Activated T-helper 1 cell treated with anti-CD3 and anti-CD28 coated beads, Interleukin-12 subunit alpha, Interleukin-12 subunit beta, Interleukin-2, Interleukin-4 antibody, amounts not matched to agents 30 ng/mL and 10 ng/mL and 1 ng/mL, durations not matched to agents 14 hours and 24 hours and 36 hours (primary cell): ENCODE data around the gene SHROOM3. TPM values are rescaled to one million over a fixed set of nuclear protein-coding genes. Genes with fewer than 3 reads are reported as not detected.

ENCODE experiments used
- DNase-seq: peaks from one replicate; pipeline ENCODE4 v3.0.0; 2021; ENCODE audit warnings: low spot score
- H3K27ac Mint-ChIP-seq: one replicate; pipeline ENCODE4 v1.8.0; 2021; ENCODE audit warnings: mild to moderate bottlenecking, mixed read lengths
- H3K27me3 Mint-ChIP-seq: one replicate; pipeline ENCODE4 v1.8.0; 2022; ENCODE audit warnings: mild to moderate bottlenecking, moderate library complexity, mixed read lengths; ENCODE audit not compliant: insufficient read depth
- H3K36me3 Mint-ChIP-seq: one replicate; pipeline ENCODE4 v1.8.0; 2021; ENCODE audit warnings: low read depth, mixed read lengths
- H3K4me1 Mint-ChIP-seq: one replicate; pipeline ENCODE4 v1.8.0; 2021; ENCODE audit warnings: low read depth, mixed read lengths
- H3K4me3 Mint-ChIP-seq: one replicate; pipeline ENCODE4 v1.8.0; 2021; ENCODE audit warnings: mild to moderate bottlenecking, moderate library complexity, mixed read lengths
- H3K9me3 Mint-ChIP-seq: one replicate; pipeline ENCODE4 v1.8.0; 2021; ENCODE audit warnings: mixed read lengths
- intact Hi-C: fragments of 100-400 bp; cut with micrococcal nuclease; formaldehyde crosslinking; loops from one replicate; pipeline ENCODE4 v1.15.1; 2024
- total RNA-seq: library from RNA; stranded (reverse); gene quantifications from 2 replicates; pipeline ENCODE4 v1.2.3, GENCODE V29; 2022

Gene SHROOM3
- total RNA-seq, 1 donor from 2014 or later, result 0.05 TPM

GRCh38 chr4:76558396-76559235 is 123.6 kb downstream of the SHROOM3 start:
- H3K9me3 Mint-ChIP-seq, result no peaks in the 10 kb centered on the region
- H3K36me3 Mint-ChIP-seq, result no peaks in the 10 kb centered on the region
- intact Hi-C loops, result no loop called here
- DNase-seq, result no peak
- H3K4me1 Mint-ChIP-seq, result peaks cover 5% of the 10 kb centered on the region
- no peak overlapping the region for H3K27ac Mint-ChIP-seq
- no peak overlapping the region for H3K4me3 Mint-ChIP-seq
- peaks cover 4% of the 10 kb centered on the region for H3K27me3 Mint-ChIP-seq

- H3K36me3 Mint-ChIP-seq, result no peaks in the 10 kb centered on the region
- intact Hi-C loops, result no loop called here
- no peaks in the 10 kb centered on the region for H3K9me3 Mint-ChIP-seq
- peaks cover 12% of the 10 kb centered on the region for H3K4me1 Mint-ChIP-seq
- H3K4me3 Mint-ChIP-seq, result no peak overlapping the region
- no peak for DNase-seq
- H3K27ac Mint-ChIP-seq, result no peak overlapping the region
- peaks cover 4% of the 10 kb centered on the region for H3K27me3 Mint-ChIP-seq
Observed at GRCh38 chr4:76559236-76560071, 124.4 kb downstream of the SHROOM3 start.

GRCh38 chr4:76562161-76562560 is 127.1 kb downstream of the SHROOM3 start:
- peaks cover 12% of the 10 kb centered on the region for H3K4me1 Mint-ChIP-seq
- H3K9me3 Mint-ChIP-seq, result no peaks in the 10 kb centered on the region
- no peak overlapping the region for H3K4me3 Mint-ChIP-seq
- intact Hi-C loops, result loop anchor here (2.0 kb wide), 1 partner anchor 17 kb away; no protein-coding TSS in a partner anchor
- H3K36me3 Mint-ChIP-seq, result no peaks in the 10 kb centered on the region
- no peak for DNase-seq
- no peak overlapping the region for H3K27ac Mint-ChIP-seq
- peaks cover 7% of the 10 kb centered on the region for H3K27me3 Mint-ChIP-seq

GRCh38 chr4:76562836-76563453 is 127.9 kb downstream of the SHROOM3 start:
- no peaks in the 10 kb centered on the region for H3K9me3 Mint-ChIP-seq
- H3K4me3 Mint-ChIP-seq, result no peak overlapping the region
- H3K27me3 Mint-ChIP-seq, result peaks cover 5% of the 10 kb centered on the region
- peaks cover 12% of the 10 kb centered on the region for H3K4me1 Mint-ChIP-seq
- no peak overlapping the region for H3K27ac Mint-ChIP-seq
- no peak for DNase-seq
- intact Hi-C loops, result loop anchor here (2.0 kb wide), 1 partner anchor 18 kb away; no protein-coding TSS in a partner anchor
- no peaks in the 10 kb centered on the region for H3K36me3 Mint-ChIP-seq

- intact Hi-C loops, result loop anchor here (2.0 kb wide), 1 partner anchor 19 kb away; no protein-coding TSS in a partner anchor
- no peaks in the 10 kb centered on the region for H3K36me3 Mint-ChIP-seq
- H3K27ac Mint-ChIP-seq, result no peak overlapping the region
- H3K27me3 Mint-ChIP-seq, result peaks cover 5% of the 10 kb centered on the region
- no peaks in the 10 kb centered on the region for H3K9me3 Mint-ChIP-seq
- no peak overlapping the region for H3K4me3 Mint-ChIP-seq
- H3K4me1 Mint-ChIP-seq, result peaks cover 12% of the 10 kb centered on the region
- DNase-seq, result no peak
Observed at GRCh38 chr4:76563454-76564122, 128.6 kb downstream of the SHROOM3 start.

- no peaks in the 10 kb centered on the region for H3K9me3 Mint-ChIP-seq
- H3K27me3 Mint-ChIP-seq, result peaks cover 5% of the 10 kb centered on the region
- H3K27ac Mint-ChIP-seq, result no peak overlapping the region
- no peak overlapping the region for H3K4me3 Mint-ChIP-seq
- peaks cover 12% of the 10 kb centered on the region for H3K4me1 Mint-ChIP-seq
- intact Hi-C loops, result no loop called here
- DNase-seq, result no peak
- H3K36me3 Mint-ChIP-seq, result no peaks in the 10 kb centered on the region
Observed at GRCh38 chr4:76564123-76564915, 129.3 kb downstream of the SHROOM3 start.

- no peaks in the 10 kb centered on the region for H3K9me3 Mint-ChIP-seq
Observed at GRCh38 chr4:76568262-76568661, 133.2 kb downstream of the SHROOM3 start.

GRCh38 chr4:76569225-76569624 is 134.2 kb downstream of the SHROOM3 start:
- no peak overlapping the region for H3K27ac Mint-ChIP-seq
- H3K4me1 Mint-ChIP-seq, result peaks cover under 1% of the 10 kb centered on the region

More at GRCh38 chr4:76568262-76568661, 133.2 kb downstream of the SHROOM3 start:
- H3K4me1 Mint-ChIP-seq, result peaks cover 10% of the 10 kb centered on the region
- no peak for DNase-seq
- intact Hi-C loops, result no loop called here
- H3K27me3 Mint-ChIP-seq, result peaks cover 5% of the 10 kb centered on the region
- no peak overlapping the region for H3K27ac Mint-ChIP-seq
- no peak overlapping the region for H3K4me3 Mint-ChIP-seq
- no peaks in the 10 kb centered on the region for H3K36me3 Mint-ChIP-seq

GRCh38 chr4:76569706-76570105 is 134.7 kb downstream of the SHROOM3 start:
- no peak for DNase-seq
- Mint-ChIP-seq H3K27me3 (peaks cover 9% of the 10 kb centered on the region), H3K4me3 (no peak overlapping the region), H3K36me3 (no peaks in the 10 kb centered on the region), H3K9me3 (no peaks in the 10 kb centered on the region), H3K27ac (no peak overlapping the region), H3K4me1 (no peaks in the 10 kb centered on the region)
- intact Hi-C loops, result no loop called here

More at GRCh38 chr4:76569225-76569624, 134.2 kb downstream of the SHROOM3 start:
- Mint-ChIP-seq H3K4me3 (no peak overlapping the region), H3K9me3 (no peaks in the 10 kb centered on the region), H3K27me3 (peaks cover 6% of the 10 kb centered on the region), H3K36me3 (no peaks in the 10 kb centered on the region)
- intact Hi-C loops, result no loop called here
- DNase-seq, result no peak

- H3K27ac Mint-ChIP-seq, result no peak overlapping the region
- intact Hi-C loops, result no loop called here
- no peak for DNase-seq
- H3K9me3 Mint-ChIP-seq, result no peaks in the 10 kb centered on the region
- no peaks in the 10 kb centered on the region for H3K36me3 Mint-ChIP-seq
- H3K4me1 Mint-ChIP-seq, result no peaks in the 10 kb centered on the region
- peaks cover 16% of the 10 kb centered on the region for H3K27me3 Mint-ChIP-seq
- no peak overlapping the region for H3K4me3 Mint-ChIP-seq
Observed at GRCh38 chr4:76570141-76570973, 135.3 kb downstream of the SHROOM3 start.

GRCh38 chr4:76571274-76571673 is 136.2 kb downstream of the SHROOM3 start:
- H3K4me3 Mint-ChIP-seq, result no peak overlapping the region
- no peak for DNase-seq
- peaks cover 23% of the 10 kb centered on the region for H3K27me3 Mint-ChIP-seq
- no peaks in the 10 kb centered on the region for H3K9me3 Mint-ChIP-seq
- intact Hi-C loops, result no loop called here
- H3K4me1 Mint-ChIP-seq, result no peaks in the 10 kb centered on the region
- no peaks in the 10 kb centered on the region for H3K36me3 Mint-ChIP-seq
- no peak overlapping the region for H3K27ac Mint-ChIP-seq
